SK-N-SH treated with all-trans-retinoic acid at 6 μM for 48 hours (cell line): ENCODE results near the gene PRCP.

Experiments used
- ATAC-seq: fragments of 200-7000 bp; cut with Tn5 transposase; 3 replicates; pipeline ENCODE4 v1.9.1; 2020; ENCODE audit warnings: mild to moderate bottlenecking, moderate library complexity
- ARNTL ChIP-seq: fragments of 450-650 bp; formaldehyde crosslinking; IDR thresholded peaks from 2 replicates; pipeline ENCODE4 v1.5.0; 2020; ENCODE audit warnings: low read depth, mild to moderate bottlenecking, moderate library complexity, borderline replicate concordance
- BACH2 ChIP-seq: fragments of 250-450 bp; sonication (Bioruptor Pico); IDR thresholded peaks from 2 replicates; pipeline ENCODE4 v1.9.0; 2021; ENCODE audit warnings: mild to moderate bottlenecking, borderline replicate concordance
- CREB5 ChIP-seq: fragments of 250-450 bp; sonication (Bioruptor Pico); IDR thresholded peaks from 2 replicates; pipeline ENCODE4 v1.5.1; 2020; ENCODE audit warnings: low read depth, mild to moderate bottlenecking, moderate library complexity
- CSDC2 ChIP-seq: fragments of 250-450 bp; sonication (Bioruptor Pico); IDR thresholded peaks from 2 replicates; pipeline ENCODE4 v1.5.0; 2020; ENCODE audit warnings: mild to moderate bottlenecking, moderate library complexity
- CSRNP3 ChIP-seq: fragments of 250-450 bp; sonication (Bioruptor Pico); IDR thresholded peaks from 2 replicates; pipeline ENCODE4 v1.5.1; 2021; ENCODE audit warnings: mild to moderate bottlenecking, moderate library complexity
- ESRRG ChIP-seq: fragments of 250-450 bp; sonication (Bioruptor Pico); IDR thresholded peaks from 2 replicates; pipeline ENCODE4 v1.6.1; 2021; ENCODE audit warnings: mild to moderate bottlenecking
- GLIS3 ChIP-seq: fragments of 250-450 bp; sonication (Bioruptor Pico); IDR thresholded peaks from 2 replicates; pipeline ENCODE4 v1.5.0; 2020; ENCODE audit warnings: mild to moderate bottlenecking, moderate library complexity
- ISL1 ChIP-seq: fragments of 250-450 bp; sonication (Bioruptor Pico); IDR thresholded peaks from 2 replicates; pipeline ENCODE4 v2.1.2; 2022; ENCODE audit warnings: mild to moderate bottlenecking, moderate library complexity
- OSR1 ChIP-seq: fragments of 250-450 bp; sonication (Bioruptor Pico); IDR thresholded peaks from 2 replicates; pipeline ENCODE4 v1.8.0; 2022; ENCODE audit warnings: moderate library complexity, mild to moderate bottlenecking, inconsistent platforms
- PATZ1 ChIP-seq: fragments of 250-450 bp; sonication (Bioruptor Pico); IDR thresholded peaks from 2 replicates; pipeline ENCODE4 v1.8.0; 2020; ENCODE audit warnings: mild to moderate bottlenecking, moderate library complexity, borderline replicate concordance
- POU6F1 ChIP-seq: fragments of 250-450 bp; sonication (Bioruptor Pico); IDR thresholded peaks from 2 replicates; pipeline ENCODE4 v1.8.0; 2021; ENCODE audit warnings: low read depth, mild to moderate bottlenecking, moderate library complexity, borderline replicate concordance
- PPARA ChIP-seq: fragments of 250-450 bp; sonication (Bioruptor Pico); IDR thresholded peaks from 2 replicates; pipeline ENCODE4 v1.5.0; 2020; ENCODE audit warnings: mild to moderate bottlenecking, borderline replicate concordance
- RARB ChIP-seq: fragments of 250-450 bp; sonication (Bioruptor Pico); IDR thresholded peaks from 2 replicates; pipeline ENCODE4 v1.8.0; 2021; ENCODE audit warnings: mild to moderate bottlenecking, moderate library complexity
- SNAI2 ChIP-seq: fragments of 250-450 bp; sonication (Bioruptor Pico); IDR thresholded peaks from 2 replicates; pipeline ENCODE4 v1.5.0; 2020; ENCODE audit warnings: mild to moderate bottlenecking, moderate library complexity
- TCF4 ChIP-seq: fragments of 250-450 bp; sonication (Bioruptor Pico); IDR thresholded peaks from 2 replicates; pipeline ENCODE4 v1.8.0; 2021; ENCODE audit warnings: mild to moderate bottlenecking, moderate library complexity, borderline replicate concordance
- TOX ChIP-seq: fragments of 250-450 bp; sonication (Bioruptor Pico); IDR thresholded peaks from 2 replicates; pipeline ENCODE4 v1.8.0; 2021; ENCODE audit warnings: mild to moderate bottlenecking, moderate library complexity, borderline replicate concordance
- TSHZ2 ChIP-seq: fragments of 250-450 bp; sonication (Bioruptor Pico); IDR thresholded peaks from 2 replicates; pipeline ENCODE4 v1.5.0; 2020; ENCODE audit warnings: mild to moderate bottlenecking, moderate library complexity
- ZC3H10 ChIP-seq: fragments of 250-450 bp; sonication (Bioruptor Pico); IDR thresholded peaks from 2 replicates; pipeline ENCODE4 v1.5.1; 2021; ENCODE audit warnings: mild to moderate bottlenecking, moderate library complexity
- ZFP30 ChIP-seq: fragments of 450-650 bp; formaldehyde crosslinking; IDR thresholded peaks from 2 replicates; pipeline ENCODE4 v1.5.0; 2022; ENCODE audit warnings: mild to moderate bottlenecking, moderate library complexity
- ZNF565 ChIP-seq: fragments of 450-650 bp; formaldehyde crosslinking; conservative IDR thresholded peaks from 2 replicates; pipeline ENCODE4 v1.5.0; 2020; ENCODE audit warnings: low read depth, mild to moderate bottlenecking, moderate library complexity
- ZNF70 ChIP-seq: fragments of 450-650 bp; formaldehyde crosslinking; IDR thresholded peaks from 2 replicates; pipeline ENCODE4 v1.5.0; 2020; ENCODE audit warnings: mild to moderate bottlenecking, moderate library complexity
- ZNF8 ChIP-seq: fragments of 450-650 bp; formaldehyde crosslinking; IDR thresholded peaks from 2 replicates; pipeline ENCODE4 v1.5.0; 2020; ENCODE audit warnings: mild to moderate bottlenecking, moderate library complexity

Gene PRCP

GRCh38 chr11:82898241-82898640 is 2.0 kb downstream of the PRCP start:
- TF ChIP-seq PPARA (CRISPR knock-in tag), result no peak
- TF ChIP-seq PATZ1 (CRISPR knock-in tag), result no peak
- TF ChIP-seq TCF4 (CRISPR knock-in tag), result no peak
- TF ChIP-seq CREB5 (CRISPR knock-in tag), result no peak
- no peak for TF ChIP-seq ARNTL
- no peak for TF ChIP-seq ZNF70
- no peak for TF ChIP-seq GLIS3 (CRISPR knock-in tag)
- TF ChIP-seq BACH2, result no peak
- TF ChIP-seq SNAI2 (CRISPR knock-in tag), result no peak
- TF ChIP-seq POU6F1 (CRISPR knock-in tag), result no peak
- TF ChIP-seq ZFP30, result no peak
- TF ChIP-seq ZNF565 (CRISPR knock-in tag), result no peak
- no peak for TF ChIP-seq CSDC2 (CRISPR knock-in tag)
- no peak for TF ChIP-seq ZC3H10 (CRISPR knock-in tag)
- no peak for TF ChIP-seq ESRRG (CRISPR knock-in tag)
- no peak for TF ChIP-seq CSRNP3
- no peak for ATAC-seq

- no peak for ATAC-seq
- TF ChIP-seq PATZ1 (CRISPR knock-in tag), result no peak
- TF ChIP-seq ZNF8 (CRISPR knock-in tag), result no peak
- TF ChIP-seq ZNF70, result no peak
- no peak for TF ChIP-seq TCF4 (CRISPR knock-in tag)
- TF ChIP-seq CSDC2 (CRISPR knock-in tag), result no peak
- TF ChIP-seq ZNF565 (CRISPR knock-in tag), result no peak
- TF ChIP-seq OSR1 (CRISPR knock-in tag), result no peak
- TF ChIP-seq PPARA (CRISPR knock-in tag), result no peak
- TF ChIP-seq RARB (CRISPR knock-in tag), result no peak
- TF ChIP-seq CREB5 (CRISPR knock-in tag), result no peak
- no peak for TF ChIP-seq TSHZ2 (CRISPR knock-in tag)
- no peak for TF ChIP-seq SNAI2 (CRISPR knock-in tag)
- no peak for TF ChIP-seq ISL1 (CRISPR knock-in tag)
- TF ChIP-seq CSRNP3, result no peak
- no peak for TF ChIP-seq ZC3H10 (CRISPR knock-in tag)
- TF ChIP-seq ZFP30, result no peak
- no peak for TF ChIP-seq ARNTL
- TF ChIP-seq TOX (CRISPR knock-in tag), result no peak
- no peak for TF ChIP-seq BACH2
Observed at GRCh38 chr11:82896183-82896582, 4.0 kb downstream of the PRCP start.
